COR-L47 (cell line): ENCODE data around the gene DENND6B.
"Not testable (repeated sequence)": the region's sequence is repeated elsewhere in the genome, so short reads cannot be mapped to it uniquely, and the experiment has no call there.

ENCODE experiments used
- DNase-seq: peaks from one replicate; lab custom pipeline; 2025; lab: John Stamatoyannopoulos, UW

Gene DENND6B

GRCh38 chr22:50326956-50327710 is at the start of gene DENND6B:
Gene DENND6B (minus strand): TSS chr22:50327012. CDS start chr22:50326988, 24 bp downstream.
- peak; percentile 77 for DNase-seq

GRCh38 chr22:50376085-50376651 is 49.4 kb upstream of the DENND6B start:
- DNase-seq, result no peak

- DNase-seq, result no peak
These were observed 44.4 kb upstream of the DENND6B start for GRCh38 chr22:50371101-50371648.

GRCh38 chr22:50367778-50368500 is 41.1 kb upstream of the DENND6B start:
- DNase-seq, result no peak

- not testable (repeated sequence) for DNase-seq
These were observed 37.0 kb upstream of the DENND6B start for GRCh38 chr22:50363803-50364194.

GRCh38 chr22:50363166-50363802 is 36.5 kb upstream of the DENND6B start:
- no peak for DNase-seq

- no peak for DNase-seq
These were observed 34.9 kb upstream of the DENND6B start for GRCh38 chr22:50361688-50362087.

- DNase-seq, result no peak
These were observed 34.4 kb upstream of the DENND6B start for GRCh38 chr22:50361222-50361621.

- no peak for DNase-seq
These were observed 33.8 kb upstream of the DENND6B start for GRCh38 chr22:50360578-50360977.

GRCh38 chr22:50357756-50358155 is 30.9 kb upstream of the DENND6B start:
- DNase-seq, result no peak

GRCh38 chr22:50357222-50357621 is 30.4 kb upstream of the DENND6B start:
- no peak for DNase-seq

GRCh38 chr22:50356186-50356585 is 29.4 kb upstream of the DENND6B start:
- no peak for DNase-seq

- no peak for DNase-seq
These were observed 21.2 kb upstream of the DENND6B start for GRCh38 chr22:50348058-50348457.

- no peak for DNase-seq
These were observed 20.3 kb upstream of the DENND6B start for GRCh38 chr22:50347157-50347556.

GRCh38 chr22:50346470-50346869 is 19.7 kb upstream of the DENND6B start:
- DNase-seq, result no peak

- no peak for DNase-seq
These were observed 16.7 kb upstream of the DENND6B start for GRCh38 chr22:50343541-50343935.

GRCh38 chr22:50342651-50343540 is 16.1 kb upstream of the DENND6B start, which contains the start of gene PPP6R2:
Gene PPP6R2 (plus strand): TSS chr22:50343327. CDS start chr22:50393909, 50,582 bp downstream.
- peak; percentile 66 for DNase-seq

- peak; percentile 80 for DNase-seq
These were observed 15.3 kb upstream of the DENND6B start for GRCh38 chr22:50341977-50342650.

GRCh38 chr22:50339945-50340879 is 13.4 kb upstream of the DENND6B start:
- DNase-seq, result no peak
